Fibroblast of skin of scalp (primary cell): ENCODE results near the gene TMEM45B.
"Not testable (repeated sequence)": the region's sequence is repeated elsewhere in the genome, so short reads cannot be mapped to it uniquely, and the experiment has no call there.

Experiments
- DNase-seq: peaks from one replicate; pipeline ENCODE4 v3.0.0-alpha.2; 2013

Gene TMEM45B

GRCh38 chr11:129813231-129813791 lies 2.3 kb upstream of the TMEM45B start:
- DNase-seq, result no peak

GRCh38 chr11:129814244-129815014 lies 1.2 kb upstream of the TMEM45B start:
- no peak for DNase-seq

- DNase-seq, result no peak
These were observed 1.9 kb downstream of the TMEM45B start for GRCh38 chr11:129817534-129818051.

GRCh38 chr11:129818236-129818635 lies 2.6 kb downstream of the TMEM45B start:
- not testable (repeated sequence) for DNase-seq

GRCh38 chr11:129819237-129819636 lies 3.6 kb downstream of the TMEM45B start:
- DNase-seq, result no peak

- DNase-seq, result not testable (repeated sequence)
These were observed 4.6 kb downstream of the TMEM45B start for GRCh38 chr11:129820228-129820627.

- not testable (repeated sequence) for DNase-seq
These were observed 7.6 kb downstream of the TMEM45B start for GRCh38 chr11:129823281-129823680.

GRCh38 chr11:129823799-129824198 lies 8.2 kb downstream of the TMEM45B start:
- not testable (repeated sequence) for DNase-seq

- DNase-seq, result no peak
These were observed 9.7 kb downstream of the TMEM45B start for GRCh38 chr11:129825380-129825779.

GRCh38 chr11:129828301-129828836 lies 12.7 kb downstream of the TMEM45B start:
- DNase-seq, result no peak

- DNase-seq, result not testable (repeated sequence)
These were observed 13.8 kb downstream of the TMEM45B start for GRCh38 chr11:129829497-129829896.

- not testable (repeated sequence) for DNase-seq
These were observed 15.6 kb downstream of the TMEM45B start for GRCh38 chr11:129831227-129831626.

- not testable (repeated sequence) for DNase-seq
These were observed 17.6 kb downstream of the TMEM45B start for GRCh38 chr11:129833260-129833659.

- not testable (repeated sequence) for DNase-seq
These were observed 20.8 kb downstream of the TMEM45B start for GRCh38 chr11:129836423-129836891.

GRCh38 chr11:129836979-129837378 lies 21.3 kb downstream of the TMEM45B start:
- DNase-seq, result no peak

GRCh38 chr11:129840236-129840635 lies 24.6 kb downstream of the TMEM45B start:
- no peak for DNase-seq

GRCh38 chr11:129842138-129842537 lies 26.5 kb downstream of the TMEM45B start:
- no peak for DNase-seq

- DNase-seq, result peak; percentile 97
These were observed 31.1 kb downstream of the TMEM45B start for GRCh38 chr11:129846508-129847335.

GRCh38 chr11:129847361-129847760 lies 31.7 kb downstream of the TMEM45B start:
- DNase-seq, result not testable (repeated sequence)

- DNase-seq, result no peak
These were observed 33.9 kb downstream of the TMEM45B start for GRCh38 chr11:129849447-129850130.

- DNase-seq, result no peak
These were observed 36.6 kb downstream of the TMEM45B start for GRCh38 chr11:129852125-129852740.
